NCI-H510A (cell line): Measurements from ENCODE around the gene SVEP1.
"Not testable (repeated sequence)": the region's sequence is repeated elsewhere in the genome, so short reads cannot be mapped to it uniquely, and the experiment has no call there.

Source experiments
- DNase-seq: peaks from one replicate; lab custom pipeline; 2025; lab: John Stamatoyannopoulos, UW

The SVEP1 gene

GRCh38 chr9:110579034-110579861 is at the start of gene SVEP1:
Gene SVEP1, minus strand, starts transcription at chr9:110579741. Its CDS starts 198 bp downstream, at chr9:110579543.
- peak; percentile 6 for DNase-seq

- DNase-seq: no peak
Measured at GRCh38 chr9:110626101-110626829, 46.7 kb upstream of the SVEP1 start.

- peak; percentile 14 for DNase-seq
Measured at GRCh38 chr9:110623462-110624025, 44.0 kb upstream of the SVEP1 start.

- no peak for DNase-seq
Measured at GRCh38 chr9:110622368-110622767, 42.8 kb upstream of the SVEP1 start.

GRCh38 chr9:110620726-110621125 is 41.2 kb upstream of the SVEP1 start:
- no peak for DNase-seq

GRCh38 chr9:110619831-110620230 is 40.3 kb upstream of the SVEP1 start:
- no peak for DNase-seq

GRCh38 chr9:110615498-110615897 is 36.0 kb upstream of the SVEP1 start:
- peak; percentile 2 for DNase-seq

GRCh38 chr9:110614576-110614975 is 35.0 kb upstream of the SVEP1 start:
- not testable (repeated sequence) for DNase-seq

- DNase-seq: no peak
Measured at GRCh38 chr9:110606179-110606790, 26.7 kb upstream of the SVEP1 start.

GRCh38 chr9:110605565-110605964 is 26.0 kb upstream of the SVEP1 start:
- DNase-seq: no peak

- no peak for DNase-seq
Measured at GRCh38 chr9:110604171-110604601, 24.6 kb upstream of the SVEP1 start.

GRCh38 chr9:110602281-110602680 is 22.7 kb upstream of the SVEP1 start:
- DNase-seq: no peak

GRCh38 chr9:110601098-110601497 is 21.6 kb upstream of the SVEP1 start:
- peak; percentile 29 for DNase-seq

GRCh38 chr9:110599468-110599867 is 19.9 kb upstream of the SVEP1 start:
- no peak for DNase-seq

GRCh38 chr9:110592044-110592830 is 12.7 kb upstream of the SVEP1 start:
- DNase-seq: no peak

GRCh38 chr9:110591526-110591925 is 12.0 kb upstream of the SVEP1 start:
- no peak for DNase-seq

GRCh38 chr9:110590816-110591215 is 11.3 kb upstream of the SVEP1 start:
- no peak for DNase-seq

- DNase-seq: no peak
Measured at GRCh38 chr9:110588296-110588695, 8.8 kb upstream of the SVEP1 start.

- no peak for DNase-seq
Measured at GRCh38 chr9:110583237-110583636, 3.7 kb upstream of the SVEP1 start.

- no peak for DNase-seq
Measured at GRCh38 chr9:110582156-110582555, 2.6 kb upstream of the SVEP1 start.

GRCh38 chr9:110580850-110581249 is 1.3 kb upstream of the SVEP1 start:
- no peak for DNase-seq

- no peak for DNase-seq
Measured at GRCh38 chr9:110579862-110580219, 300 bp upstream of the SVEP1 start.
